SJCRH30 (cell line): Measurements from ENCODE around the gene LCE2C. TPM values are rescaled to one million over a fixed set of nuclear protein-coding genes. Genes with fewer than 3 reads are reported as not detected.
A peak's percentile ranks its signal among the peaks of the same experiment; 100 is the strongest.
"Not testable (repeated sequence)": the region's sequence is repeated elsewhere in the genome, so short reads cannot be mapped to it uniquely, and the experiment has no call there.

Source experiments
- DNase-seq, 2 experiments: peaks; one replicate each; pipeline ENCODE4 v3.0.0-alpha.2; 2015 to 2020
- H3K27ac ChIP-seq: fragments of 250-450 bp; sonication (Bioruptor Pico); 2 replicates; pipeline ENCODE4 v1.5.1; 2020; ENCODE audit warnings: mild to moderate bottlenecking, moderate library complexity
- H3K27me3 ChIP-seq: fragments of 250-450 bp; sonication (Bioruptor Pico); 2 replicates; pipeline ENCODE4 v1.5.1; 2020; ENCODE audit warnings: mild to moderate bottlenecking, moderate library complexity
- H3K36me3 ChIP-seq: fragments of 250-450 bp; sonication (Bioruptor Pico); 2 replicates; pipeline ENCODE4 v1.5.1; 2020; ENCODE audit warnings: mild to moderate bottlenecking, moderate library complexity
- H3K4me1 ChIP-seq: fragments of 250-450 bp; sonication (Bioruptor Pico); 2 replicates; pipeline ENCODE4 v1.5.1; 2020; ENCODE audit warnings: mild to moderate bottlenecking, moderate library complexity
- H3K4me3 ChIP-seq: fragments of 250-450 bp; sonication (Bioruptor Pico); 2 replicates; pipeline ENCODE4 v1.5.1; 2020; ENCODE audit warnings: mild to moderate bottlenecking, moderate library complexity
- H3K9me3 ChIP-seq: fragments of 250-450 bp; sonication (Bioruptor Pico); replicated peaks from 2 replicates; pipeline ENCODE4 v1.5.1; 2020; ENCODE audit warnings: mild to moderate bottlenecking, moderate library complexity
- total RNA-seq: library from RNA; depleted of rRNA; stranded (reverse); fragments of >200 nt; shearing (Covaris generic); gene quantifications from 2 replicates; pipeline ENCODE4 v1.2.3, GENCODE V29; 2014; rRNA removed

The LCE2C gene, protein sequence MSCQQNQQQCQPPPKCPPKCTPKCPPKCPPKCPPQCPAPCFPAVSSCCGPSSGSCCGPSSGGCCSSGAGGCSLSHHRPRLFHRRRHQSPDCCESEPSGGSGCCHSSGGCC
- total RNA-seq = not detected in 2 replicates

DNA sequence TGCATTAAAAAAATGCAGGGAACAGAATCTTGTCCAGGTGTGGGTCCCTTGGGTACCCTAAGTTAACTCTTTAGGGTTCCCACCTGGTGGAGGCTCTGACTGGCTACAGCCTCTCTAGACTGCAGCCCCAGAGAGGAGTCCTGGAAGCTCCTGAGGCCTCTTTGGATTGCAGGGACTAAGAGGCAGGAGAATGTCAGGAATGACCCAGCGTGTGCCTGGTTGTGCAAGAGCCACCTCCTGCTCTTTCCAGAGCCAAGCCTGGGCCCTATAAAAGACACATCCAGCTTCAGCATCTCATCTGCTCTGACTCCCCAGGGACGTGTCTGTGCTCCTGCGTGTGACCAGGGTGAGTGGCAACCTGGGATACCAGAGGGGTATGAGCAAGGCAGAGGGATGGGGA is at the start of gene LCE2C:
TSS of gene LCE2C (plus strand) at position 297 of the 400 bp plus-strand sequence. CDS start 737 bp downstream, outside the sequence.
- not testable (repeated sequence) for DNase-seq, H3K9me3 ChIP-seq

DNA sequence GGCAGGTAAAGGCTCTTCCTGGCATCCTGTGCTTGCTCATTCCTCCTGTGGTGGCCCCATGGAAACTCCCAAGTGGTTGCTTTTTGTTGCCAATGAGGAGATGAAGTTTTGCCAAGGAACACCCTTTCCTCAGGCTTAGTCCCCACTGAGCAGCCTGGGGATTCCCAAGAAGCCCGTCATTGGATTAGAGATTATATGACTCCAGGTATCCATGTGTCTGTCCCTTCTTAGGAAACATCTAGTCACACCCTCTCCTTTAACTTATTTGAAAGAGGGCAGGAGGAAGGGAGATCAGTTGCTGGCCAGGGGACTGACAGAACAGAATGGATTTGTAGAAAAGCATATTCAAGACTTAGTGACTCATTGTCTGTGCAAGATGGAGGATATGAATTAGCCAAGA is 48.3 kb upstream of the LCE2C start:
- DNase-seq = no peak
- H3K4me3 ChIP-seq = no peak overlapping the region

More for the DNA sequence above, at the start of gene LCE2C:
- not testable (repeated sequence) for H3K27me3 ChIP-seq, H3K27ac ChIP-seq, H3K4me1 ChIP-seq, H3K36me3 ChIP-seq, H3K4me3 ChIP-seq

DNA sequence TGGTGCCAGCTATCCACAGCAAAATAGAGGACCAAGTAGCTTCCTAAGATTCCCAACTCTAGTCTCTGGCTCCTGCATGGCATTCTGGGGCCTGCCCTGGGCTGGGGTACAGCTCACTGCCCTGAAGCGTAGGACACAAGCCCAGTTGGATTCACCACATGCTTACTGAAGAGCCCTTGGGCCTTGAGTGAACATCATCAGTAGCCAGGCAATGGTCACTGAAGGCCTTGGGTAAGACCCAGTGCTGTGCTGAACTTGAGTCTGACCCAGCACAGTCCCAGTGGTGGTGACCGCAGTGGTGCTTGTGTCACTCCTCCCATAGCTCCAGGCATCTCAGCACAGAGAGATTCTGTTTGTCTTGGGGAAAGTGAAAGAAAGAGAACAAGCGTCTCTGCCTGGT is 44.5 kb upstream of the LCE2C start:
- Histone ChIP-seq H3K4me1 (no peaks in the 10 kb centered on the region), H3K36me3 (no peaks in the 10 kb centered on the region), H3K27me3 (no peaks in the 10 kb centered on the region), H3K4me3 (no peak overlapping the region), H3K9me3 (no peaks in the 10 kb centered on the region), H3K27ac (no peak overlapping the region)
- no peak for DNase-seq

More for the DNA sequence above, 48.3 kb upstream of the LCE2C start:
- peaks cover 7% of the 10 kb centered on the region for H3K4me1 ChIP-seq
- H3K9me3 ChIP-seq = no peaks in the 10 kb centered on the region
- no peaks in the 10 kb centered on the region for H3K36me3 ChIP-seq
- H3K27ac ChIP-seq = no peak overlapping the region
- H3K27me3 ChIP-seq = no peaks in the 10 kb centered on the region

DNA sequence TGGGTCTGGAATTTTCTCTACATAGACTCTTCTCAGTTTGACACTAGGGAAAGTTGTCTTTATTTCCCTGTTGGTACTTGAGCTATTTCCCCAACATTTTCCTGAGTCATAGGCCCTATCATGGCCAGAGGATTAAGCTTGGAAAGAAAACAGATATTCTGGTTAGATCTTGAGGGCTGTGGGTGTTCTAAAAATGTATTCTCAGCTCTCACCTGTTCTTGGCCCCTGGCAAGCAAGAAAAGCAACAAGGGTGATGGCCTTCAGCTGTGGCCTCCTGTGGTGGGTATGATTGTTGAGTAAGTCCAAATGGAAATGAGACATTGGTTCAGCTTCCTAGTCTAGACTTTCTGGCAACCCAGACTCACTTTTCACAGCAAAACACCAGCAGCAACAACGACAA is 34.7 kb upstream of the LCE2C start:
- Histone ChIP-seq H3K27me3 (no peaks in the 10 kb centered on the region), H3K4me1 (no peaks in the 10 kb centered on the region), H3K36me3 (no peaks in the 10 kb centered on the region), H3K27ac (no peak overlapping the region), H3K4me3 (no peak overlapping the region), H3K9me3 (no peaks in the 10 kb centered on the region)
- DNase-seq = peak in 1 of 2 experiments; percentile 10

DNA sequence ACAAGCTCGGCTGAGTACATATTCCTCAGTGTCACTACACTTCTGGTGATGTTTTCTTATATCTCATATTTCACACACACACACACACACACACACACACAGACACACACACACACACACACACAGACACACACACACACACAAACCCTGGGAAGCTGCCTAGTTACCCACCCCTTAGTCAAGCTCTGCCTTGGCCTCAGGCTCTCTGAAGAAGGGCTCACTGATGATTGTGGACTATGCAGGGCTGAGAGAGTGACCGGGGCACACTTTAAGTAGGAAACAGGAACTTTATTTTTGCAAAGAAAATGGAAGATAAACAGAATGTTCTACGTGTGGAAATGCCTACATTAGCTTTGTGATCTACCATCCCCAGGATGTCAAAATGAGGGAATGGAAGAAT is 31.1 kb upstream of the LCE2C start:
- no peak for DNase-seq
- no peaks in the 10 kb centered on the region for H3K9me3 ChIP-seq
- no peaks in the 10 kb centered on the region for H3K27me3 ChIP-seq
- H3K27ac ChIP-seq = no peak overlapping the region
- no peak overlapping the region for H3K4me3 ChIP-seq
- no peaks in the 10 kb centered on the region for H3K36me3 ChIP-seq
- no peaks in the 10 kb centered on the region for H3K4me1 ChIP-seq

DNA sequence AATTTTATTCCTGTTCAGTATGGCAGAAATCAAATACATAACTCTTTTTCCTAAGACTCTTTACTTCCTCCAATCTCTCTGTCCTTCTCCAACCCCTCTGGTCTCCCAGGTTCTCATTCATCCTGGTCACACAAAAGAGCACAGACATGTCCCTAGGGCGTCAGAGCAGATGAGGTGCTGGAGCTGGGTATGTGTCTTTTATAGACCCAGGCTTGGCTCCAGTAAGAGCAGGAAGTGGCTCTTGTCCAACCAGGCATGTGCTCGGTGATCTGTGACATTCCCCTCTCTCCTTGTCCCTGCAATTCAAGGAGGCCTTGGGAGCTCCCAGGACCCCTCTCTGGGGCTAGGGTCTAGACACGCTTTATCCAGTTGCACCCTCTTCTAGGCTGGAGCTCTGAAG is 29.9 kb upstream of the LCE2C start:
- H3K27ac ChIP-seq = no peak overlapping the region
- DNase-seq = no peak
- H3K36me3 ChIP-seq = no peaks in the 10 kb centered on the region
- no peaks in the 10 kb centered on the region for H3K27me3 ChIP-seq
- H3K4me1 ChIP-seq = no peaks in the 10 kb centered on the region
- no peaks in the 10 kb centered on the region for H3K9me3 ChIP-seq
- no peak overlapping the region for H3K4me3 ChIP-seq

DNA sequence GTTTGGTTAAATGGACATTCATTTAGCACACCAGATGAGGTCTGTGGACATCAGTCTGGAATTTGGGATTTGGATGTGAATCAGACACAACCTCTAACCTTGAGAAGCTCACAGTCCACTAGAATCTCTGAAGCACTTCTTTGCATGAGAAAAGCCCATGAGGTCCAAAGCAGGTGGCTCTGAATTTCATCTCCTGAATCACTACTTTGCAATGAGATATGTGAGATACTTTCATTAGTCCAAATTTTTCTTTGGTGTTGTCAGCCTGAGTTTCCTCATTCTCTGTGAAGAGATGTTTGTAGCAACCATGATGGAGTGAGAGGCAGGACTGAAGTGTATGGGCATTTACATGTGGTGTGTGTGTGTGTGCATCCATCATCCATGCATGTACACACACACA is 28.4 kb upstream of the LCE2C start:
- H3K4me1 ChIP-seq = no peaks in the 10 kb centered on the region
- no peak for DNase-seq
- H3K9me3 ChIP-seq = no peaks in the 10 kb centered on the region
- H3K27me3 ChIP-seq = 0 out of 2 replicates have a peak, but pooled peaks cover 3% of the 10 kb centered on the region
- H3K4me3 ChIP-seq = no peak overlapping the region
- H3K36me3 ChIP-seq = no peaks in the 10 kb centered on the region
- H3K27ac ChIP-seq = no peak overlapping the region

DNA sequence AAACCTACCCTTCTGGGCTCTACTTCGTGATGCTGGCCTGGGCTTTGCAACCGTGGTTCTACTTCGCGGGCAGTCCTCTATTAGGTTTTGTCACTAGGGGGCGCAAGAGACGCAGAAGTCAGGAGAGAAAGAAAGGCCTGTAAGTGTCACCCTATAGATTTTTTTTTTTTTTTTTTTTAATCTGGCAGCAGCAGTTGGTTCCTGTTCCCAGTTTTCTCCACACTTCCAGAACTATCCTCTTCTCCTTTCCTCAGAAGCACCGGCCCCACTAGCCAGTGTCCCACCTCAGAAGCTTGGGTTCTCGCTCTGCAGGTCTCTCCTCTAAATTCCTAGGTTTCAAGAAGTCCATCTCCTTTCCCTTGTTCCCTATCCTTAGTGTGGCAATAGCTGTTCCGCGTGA is 21.0 kb upstream of the LCE2C start:
- 0 out of 2 replicates have a peak, but pooled peaks cover 3% of the 10 kb centered on the region for H3K27me3 ChIP-seq
- DNase-seq = peak; percentile 49 to 76

DNA sequence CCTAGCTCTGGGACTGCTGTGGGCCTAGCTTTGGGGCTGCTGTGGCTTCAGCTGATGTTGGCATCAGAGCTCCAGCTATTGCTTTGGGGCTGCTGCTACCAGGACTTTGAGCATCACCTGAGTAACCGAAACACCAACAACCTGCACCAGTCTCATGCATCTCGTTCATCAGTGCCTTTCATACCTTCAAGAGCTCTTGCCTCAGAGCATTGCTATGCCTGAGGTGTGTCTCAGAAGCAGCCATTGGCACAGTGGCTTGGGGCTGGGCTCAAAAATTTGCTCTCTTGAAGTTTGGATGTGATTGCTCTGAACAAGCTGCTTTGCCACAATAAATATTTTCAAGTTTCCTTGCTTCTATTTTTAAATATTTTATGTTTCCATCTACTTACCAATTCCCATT is 18.6 kb upstream of the LCE2C start:
- Histone ChIP-seq H3K27ac (no peak overlapping the region), H3K4me1 (no peaks in the 10 kb centered on the region), H3K4me3 (no peak overlapping the region), H3K9me3 (no peaks in the 10 kb centered on the region), H3K27me3 (no peaks in the 10 kb centered on the region), H3K36me3 (no peaks in the 10 kb centered on the region)
- no peak for DNase-seq

More for the DNA sequence above, 21.0 kb upstream of the LCE2C start:
- H3K4me1 ChIP-seq = no peaks in the 10 kb centered on the region
- no peak overlapping the region for H3K4me3 ChIP-seq
- no peaks in the 10 kb centered on the region for H3K9me3 ChIP-seq
- no peaks in the 10 kb centered on the region for H3K36me3 ChIP-seq
- H3K27ac ChIP-seq = no peak overlapping the region

DNA sequence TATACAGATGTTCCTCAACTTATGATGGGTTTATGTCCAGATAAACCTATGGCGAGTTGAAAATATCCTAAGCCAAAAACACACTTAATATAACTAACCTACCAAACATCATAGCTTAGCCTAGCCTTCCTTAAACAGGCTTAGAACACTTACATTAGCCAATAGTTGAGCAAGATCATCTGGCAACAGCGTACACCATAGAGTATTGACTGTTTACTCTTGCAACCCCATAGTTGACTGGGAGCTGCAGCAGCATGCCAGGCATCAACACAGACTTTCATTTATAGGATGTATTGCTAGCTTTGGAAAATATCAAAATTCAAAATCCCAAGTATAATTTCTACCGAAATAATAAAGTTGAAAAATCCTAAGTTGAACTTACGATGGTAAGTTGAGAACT is 17.4 kb upstream of the LCE2C start:
- Histone ChIP-seq H3K9me3 (no peaks in the 10 kb centered on the region), H3K4me3 (no peak overlapping the region), H3K27ac (no peak overlapping the region), H3K36me3 (no peaks in the 10 kb centered on the region), H3K27me3 (no peaks in the 10 kb centered on the region), H3K4me1 (no peaks in the 10 kb centered on the region)
- DNase-seq = no peak

DNA sequence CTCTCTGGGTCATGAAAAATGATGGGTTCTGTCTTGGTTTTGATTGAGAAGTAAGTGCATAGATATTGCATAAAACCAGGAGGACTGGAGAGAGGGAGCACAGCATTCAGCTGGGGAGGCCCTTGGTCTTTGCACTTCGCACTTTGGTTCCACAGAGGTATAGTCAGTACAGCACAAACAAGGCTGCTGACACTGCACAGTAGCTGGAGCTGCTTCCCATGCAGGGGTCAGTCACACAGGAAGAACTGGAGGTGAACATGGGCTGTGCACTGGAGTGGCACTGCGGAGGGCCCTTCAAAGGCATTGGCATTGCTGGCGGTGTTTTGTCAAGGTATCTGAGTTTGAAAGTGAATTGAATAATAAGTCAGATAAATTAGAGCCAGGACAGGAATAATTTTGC is 16.4 kb upstream of the LCE2C start:
- no peak overlapping the region for H3K4me3 ChIP-seq
- H3K36me3 ChIP-seq = no peaks in the 10 kb centered on the region
- no peak overlapping the region for H3K27ac ChIP-seq
- no peaks in the 10 kb centered on the region for H3K27me3 ChIP-seq
- H3K4me1 ChIP-seq = no peaks in the 10 kb centered on the region
- DNase-seq = no peak
- H3K9me3 ChIP-seq = no peaks in the 10 kb centered on the region

DNA sequence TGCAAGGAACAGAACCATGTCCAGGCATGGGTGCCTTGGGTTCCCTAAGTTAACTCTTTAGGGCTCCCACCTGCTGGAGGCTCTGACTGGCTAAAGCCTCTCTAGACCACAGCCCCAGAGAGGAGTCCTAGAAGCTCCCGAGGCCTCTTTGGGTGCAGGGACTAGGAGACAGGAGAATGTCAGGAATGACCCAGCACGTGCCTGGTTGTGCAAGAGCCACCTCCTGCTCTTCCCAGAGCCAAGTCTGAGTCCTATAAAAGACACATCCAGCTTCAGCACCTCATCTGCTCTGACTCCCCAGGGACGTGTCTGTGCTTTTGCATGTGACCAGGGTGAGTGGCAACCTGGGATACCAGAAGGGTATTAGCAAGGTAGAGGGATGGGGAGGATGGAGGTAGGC is 12.0 kb upstream of the LCE2C start, which contains the start of gene LCE2D:
TSS of gene LCE2D (plus strand) at position 283 of the 400 bp plus-strand sequence. CDS start 726 bp downstream, outside the sequence.
- no peaks in the 10 kb centered on the region for H3K27me3 ChIP-seq
- H3K9me3 ChIP-seq = no peaks in the 10 kb centered on the region
- H3K4me1 ChIP-seq = no peaks in the 10 kb centered on the region
- H3K36me3 ChIP-seq = no peaks in the 10 kb centered on the region
- no peak for DNase-seq
- H3K4me3 ChIP-seq = no peak within 1 kb of the TSS
- H3K27ac ChIP-seq = no peak within 1 kb of the TSS

DNA sequence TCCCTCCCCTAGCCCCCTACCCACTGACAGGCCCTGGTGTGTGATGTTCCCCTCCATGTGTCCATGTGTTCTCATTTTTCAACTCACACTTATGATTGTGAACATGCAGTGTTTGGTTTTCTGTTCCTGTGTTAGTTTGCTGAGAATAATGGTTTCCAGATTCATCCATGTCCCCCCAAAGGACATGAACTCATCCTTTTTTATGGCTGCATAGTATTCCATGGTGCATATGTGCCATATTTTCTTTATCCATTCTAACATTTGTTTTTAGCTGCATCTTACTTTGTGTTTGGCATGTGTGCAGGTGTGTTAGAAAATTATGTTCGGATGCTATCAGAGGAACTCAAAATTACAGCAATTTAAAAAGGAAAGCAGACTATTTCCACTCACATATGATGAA is 8.9 kb upstream of the LCE2C start:
- not testable (repeated sequence) for H3K4me1 ChIP-seq, H3K27me3 ChIP-seq, H3K27ac ChIP-seq, DNase-seq, H3K4me3 ChIP-seq, H3K9me3 ChIP-seq, H3K36me3 ChIP-seq

DNA sequence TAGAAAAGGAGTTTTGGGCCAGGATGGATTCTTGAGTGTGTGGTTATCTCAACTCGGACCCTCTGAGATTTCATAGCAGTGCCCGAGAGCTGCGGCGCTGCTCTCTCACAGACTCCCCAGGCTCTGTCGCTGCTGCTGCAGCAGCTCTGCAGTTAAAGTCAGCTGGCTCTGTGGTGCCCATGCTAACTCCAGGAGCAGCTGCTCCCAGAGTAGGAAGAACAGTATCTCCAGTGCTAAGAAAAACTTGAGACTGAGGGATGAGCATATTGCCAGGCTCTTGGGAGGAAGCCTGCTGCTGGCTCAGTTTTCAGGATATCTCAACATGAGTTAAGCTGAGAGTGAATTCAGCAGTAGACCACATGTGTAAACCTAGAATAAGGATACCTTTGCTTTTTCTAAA is 7.4 kb upstream of the LCE2C start:
- Histone ChIP-seq H3K27ac (no peak overlapping the region), H3K4me1 (no peaks in the 10 kb centered on the region), H3K36me3 (no peaks in the 10 kb centered on the region), H3K9me3 (no peaks in the 10 kb centered on the region), H3K27me3 (no peaks in the 10 kb centered on the region), H3K4me3 (no peak overlapping the region)
- DNase-seq = no peak

DNA sequence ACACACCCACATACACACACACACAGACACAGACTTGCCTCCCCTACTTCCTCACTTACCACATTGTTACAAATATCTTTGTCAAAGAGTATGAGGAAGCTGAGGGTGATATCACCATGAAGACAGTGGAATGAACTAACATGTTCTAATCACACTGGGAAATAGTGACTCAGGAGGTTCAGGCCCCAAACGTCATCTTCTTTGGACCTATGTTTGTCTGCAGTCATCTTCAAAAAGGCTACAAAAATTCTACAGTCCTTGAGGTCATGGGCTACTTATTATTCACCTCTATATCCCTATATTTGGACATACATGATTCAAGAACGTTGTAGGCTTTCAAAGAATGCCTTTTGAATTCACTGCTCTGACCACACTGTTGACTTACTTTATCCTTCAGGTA is 2.1 kb upstream of the LCE2C start:
- H3K9me3 ChIP-seq = no peaks in the 10 kb centered on the region
- H3K4me1 ChIP-seq = no peaks in the 10 kb centered on the region
- H3K27ac ChIP-seq = no peak overlapping the region
- no peaks in the 10 kb centered on the region for H3K36me3 ChIP-seq
- H3K27me3 ChIP-seq = no peaks in the 10 kb centered on the region
- H3K4me3 ChIP-seq = no peak overlapping the region
- no peak for DNase-seq

DNA sequence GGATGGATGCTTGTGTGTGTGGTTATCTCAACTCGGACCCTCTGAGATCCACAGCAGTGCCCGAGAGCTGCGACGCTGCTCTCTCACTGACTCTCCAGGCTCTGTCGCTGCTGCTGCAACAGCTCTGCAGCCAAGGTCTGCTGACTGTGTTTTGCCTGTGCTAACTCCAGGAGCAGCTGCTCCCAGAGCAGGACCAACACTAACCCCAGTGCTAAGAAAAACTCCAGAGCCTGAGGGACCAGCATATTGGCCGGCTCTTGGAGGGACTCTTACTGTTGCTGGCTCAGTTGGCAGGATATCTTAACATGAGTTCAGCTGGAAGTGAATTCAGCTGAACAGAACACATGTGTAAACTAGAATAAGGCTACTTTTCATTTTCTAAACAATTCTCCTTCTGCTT is 4.4 kb downstream of the LCE2C start:
- H3K36me3 ChIP-seq = no peaks in the 10 kb centered on the region
- H3K4me1 ChIP-seq = no peaks in the 10 kb centered on the region
- H3K27me3 ChIP-seq = no peaks in the 10 kb centered on the region
- no peak for DNase-seq
- H3K9me3 ChIP-seq = no peaks in the 10 kb centered on the region
- H3K27ac ChIP-seq = no peak overlapping the region
- H3K4me3 ChIP-seq = no peak overlapping the region
